Psoas muscle (tissue), 8 donors: ENCODE data around the gene AUTS2. TPM values are rescaled to one million over a fixed set of nuclear protein-coding genes. Genes with fewer than 3 reads are reported as not detected.
A peak's percentile ranks its signal among the peaks of the same experiment; 100 is the strongest.

Experiments
- ATAC-seq, 4 donors: fragments of 200-7000 bp; cut with Tn5 transposase; one replicate each; pipeline ENCODE4 v1.9.1; 2020; ENCODE audit warnings: moderate library complexity in 3 of 4, mild to moderate bottlenecking in 2 of 4
- DNase-seq, 2 donors: peaks; one replicate each; pipeline ENCODE4 v3.0.0-alpha.2; 2020
- H3K27ac ChIP-seq: fragments of 200-600 bp; one replicate; pipeline ENCODE4 v1.8.0; 2022
- H3K27me3 ChIP-seq, 3 donors: fragments of 200-600 bp in 1 of 3; one replicate each; pipeline versions ENCODE4 v1.6.1 to v1.8.0; 2013 to 2022; ENCODE audit warnings: low read length in 2 of 3, mild to moderate bottlenecking in 2 of 3, moderate library complexity in 1 of 3; ENCODE audit not compliant: insufficient read depth in 3 of 3
- H3K36me3 ChIP-seq, 2 donors: fragments of 200-600 bp in 1 of 2; one replicate each; pipeline versions ENCODE4 v1.6.1 to v1.8.0; 2013 to 2022; ENCODE audit warnings: low read depth in 1 of 2, mild to moderate bottlenecking in 1 of 2, moderate library complexity in 1 of 2; ENCODE audit not compliant: insufficient read depth in 1 of 2
- H3K4me1 ChIP-seq: fragments of 200-600 bp; one replicate; pipeline ENCODE4 v1.8.0; 2022
- H3K4me3 ChIP-seq: fragments of 200-600 bp; one replicate; pipeline ENCODE4 v1.8.0; 2022; ENCODE audit warnings: mild to moderate bottlenecking
- H3K9me3 ChIP-seq: fragments of 200-600 bp; one replicate; pipeline ENCODE4 v1.8.0; 2022
- CTCF ChIP-seq: fragments of 200-600 bp; IDR thresholded peaks from one replicate; pipeline ENCODE4 v1.8.0; 2022; ENCODE audit warnings: antibody characterized with exemption
- WGBS, 3 donors: extraction: QIAGEN DNeasy Blood & Tissue Kit; methylation state at CpG; one replicate each; pipeline versions ENCODE4 v1.1.6 to v1.1.7; 2013; 5-methylcytosine and 5-hydroxymethylcytosine counted together
- intact Hi-C, 2 donors: fragments of 100-400 bp; cut with DNase I; formaldehyde crosslinking; loops; one replicate each; pipeline versions ENCODE4 v1.11.0 to v1.14.2; 2022
- polyA plus RNA-seq, 3 donors: library from polyadenylated mRNA; stranded (reverse); fragments of 200-250 nt; gene quantifications; one replicate each; pipeline ENCODE4 v1.2.3, GENCODE V29; 2013
- total RNA-seq, 4 donors: library from RNA; stranded (reverse); fragmentation: NEBNext Ultra II Directional in 2 of 4; extraction: Animal tissue kit (Norgen Biotek cat#: 25700) in 2 of 4; gene quantifications; one replicate each; pipeline versions ENCODE4 v1.2.1 to v1.2.4, GENCODE V29; 2021 to 2023
- donor health status: healthy with polysubstance abuse.
- donor health status: DM: no; HTN: no; CAD: no; lungs with moderate emphysema.
- donor health status: Bipolar disorder and iron deficiency.
- donor health status: healthy.
- donor health status: DM: yes; HTN: yes; CAD: no.
- donor health status: DM: no; HTN: no; CAD: no.
- donor health status: DM: no; HTN: no; CAD: no.
- donor health status: DM: yes; HTN: yes; CAD: no.

The AUTS2 gene
- total and polyA plus RNA-seq, 7 donors: 5.0 to 33.5 (median 14.3) TPM

DNA sequence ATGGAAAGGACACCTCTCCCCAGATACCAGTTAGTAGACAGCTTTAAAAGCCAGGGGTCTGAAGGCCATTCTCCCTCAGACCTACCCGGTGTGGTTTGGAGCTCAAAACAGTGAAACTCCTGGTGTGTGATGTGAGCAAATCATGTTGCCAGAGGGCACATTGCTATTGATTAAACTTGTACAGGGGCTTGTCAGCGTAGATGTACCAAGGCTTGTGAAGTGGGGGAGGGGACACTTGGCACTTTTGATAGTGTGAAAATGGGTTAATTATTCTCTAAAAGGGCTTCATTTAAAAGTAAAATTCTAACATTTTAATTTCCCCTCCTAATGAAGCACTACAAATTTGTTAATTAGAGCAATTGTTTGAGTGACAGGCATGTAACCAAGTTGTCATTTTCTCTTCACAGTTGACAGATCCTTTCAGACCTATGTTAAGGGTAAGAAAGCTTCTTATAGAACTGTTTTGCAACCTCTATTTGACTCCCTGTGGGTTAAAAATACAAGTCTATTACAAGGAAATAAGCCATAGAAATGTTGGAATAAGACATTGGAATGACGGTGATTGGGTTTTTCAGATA lies 1176.8 kb downstream of the AUTS2 start:
- TF ChIP-seq CTCF: no peak
- no peaks in the 10 kb centered on the region for H3K9me3 ChIP-seq
- no peaks in the 10 kb centered on the region for H3K4me1 ChIP-seq
- no peaks in the 10 kb centered on the region for H3K27me3 ChIP-seq
- no peak for DNase-seq
- H3K36me3 ChIP-seq: peaks cover 3 to 84% of the 10 kb centered on the region in 2 donors
- H3K27ac ChIP-seq: no peak overlapping the region
- no peak for ATAC-seq
- no peak overlapping the region for H3K4me3 ChIP-seq
- intact Hi-C loops: no loop called here
- 94 to 98% (median 95%) methylated on average over 3 of the region's 3 CpGs for WGBS, 3 donors

DNA sequence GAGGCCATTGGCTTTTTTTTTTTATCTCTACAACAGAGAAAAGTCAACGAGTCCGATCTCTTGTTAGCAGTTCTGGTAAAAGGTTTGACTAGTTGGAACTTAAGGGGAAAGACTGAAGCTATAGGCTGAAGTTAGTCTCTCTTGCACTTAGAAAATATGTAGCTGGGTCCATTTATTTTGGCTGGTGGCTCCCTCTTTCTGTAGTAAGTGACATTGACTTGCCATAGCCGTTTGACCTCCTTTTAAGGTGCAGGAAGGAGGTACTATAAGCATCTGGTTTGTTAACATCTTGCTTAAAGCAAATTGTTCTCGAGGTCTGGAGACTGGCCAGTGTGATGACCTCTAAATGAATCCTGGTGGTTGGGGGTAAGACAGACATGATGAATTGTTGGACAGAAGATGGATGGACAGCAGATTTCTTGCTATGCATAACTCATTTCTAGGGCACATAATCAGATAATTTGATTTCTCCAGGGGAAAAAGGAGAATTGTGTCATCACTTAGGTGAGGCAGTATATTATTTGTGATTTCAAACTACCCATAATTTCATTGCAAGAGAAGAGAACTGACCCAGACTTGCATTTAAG lies 1177.4 kb downstream of the AUTS2 start:
- 71 to 76% (median 72%) methylated on average over 4 of the region's 4 CpGs for WGBS, 3 donors
- ATAC-seq (peak in 2 of 4 donors; percentile 38 to 61), DNase-seq (no peak)
- TF ChIP-seq CTCF: no peak
- Histone ChIP-seq H3K36me3 (peaks cover 3 to 85% of the 10 kb centered on the region in 2 donors), H3K4me3 (no peak overlapping the region), H3K4me1 (no peaks in the 10 kb centered on the region), H3K27me3 (no peaks in the 10 kb centered on the region), H3K27ac (no peak overlapping the region), H3K9me3 (no peaks in the 10 kb centered on the region)
- intact Hi-C loops: no loop called here

DNA sequence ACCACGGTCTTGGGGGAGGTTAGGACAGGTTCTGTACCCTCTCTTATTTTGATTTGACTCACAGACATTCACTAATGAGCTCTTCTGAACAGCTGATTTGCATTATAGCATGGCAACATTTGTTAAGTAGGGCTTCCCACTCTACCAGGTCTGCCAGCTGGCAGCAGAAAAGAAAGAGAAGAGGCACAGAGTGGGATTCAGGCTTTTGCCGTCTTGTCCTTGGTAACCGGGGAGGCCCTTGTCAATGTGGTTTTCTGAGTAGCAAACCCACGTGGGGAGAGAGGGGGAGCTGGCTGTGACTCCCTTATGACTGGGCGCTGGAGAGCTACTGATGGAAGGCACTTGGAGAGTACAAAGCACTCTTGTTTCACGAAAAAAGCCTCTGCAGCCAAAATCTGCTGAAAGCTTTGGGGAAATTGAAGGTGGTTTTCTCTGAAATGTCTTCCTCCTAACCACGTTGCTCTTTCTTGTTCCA lies 1178.4 kb downstream of the AUTS2 start:
- Histone ChIP-seq H3K27ac (no peak overlapping the region), H3K27me3 (no peaks in the 10 kb centered on the region), H3K9me3 (no peaks in the 10 kb centered on the region), H3K4me3 (no peak overlapping the region), H3K4me1 (no peaks in the 10 kb centered on the region), H3K36me3 (peaks cover 7 to 85% of the 10 kb centered on the region in 2 donors)
- ATAC-seq (no peak), DNase-seq (no peak)
- intact Hi-C loops: no loop called here
- no peak for TF ChIP-seq CTCF
- 54 to 67% (median 60%) methylated on average over 7 of the region's 7 CpGs for WGBS, 3 donors

DNA sequence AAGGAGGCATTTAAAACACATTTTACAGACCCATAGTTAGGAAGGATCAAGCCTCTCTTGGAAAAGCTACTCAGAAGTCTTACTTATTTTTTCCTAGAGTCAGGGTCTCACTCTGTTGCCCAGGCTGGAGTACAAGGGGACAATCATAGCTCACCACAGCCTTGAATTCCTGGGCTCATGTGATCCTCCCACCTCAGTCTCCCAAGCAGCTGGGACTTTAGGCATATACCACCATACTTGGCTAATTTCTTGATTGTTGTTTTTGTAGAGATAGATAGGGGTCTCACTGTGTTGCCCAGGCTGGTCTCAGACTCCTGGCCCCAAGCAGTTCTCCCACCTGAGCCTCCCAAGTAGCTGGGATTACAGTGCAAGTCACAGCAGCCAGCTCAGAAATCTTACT lies 1179.0 kb downstream of the AUTS2 start:
- ATAC-seq (no peak), DNase-seq (no peak)
- peaks cover 11 to 85% of the 10 kb centered on the region in 2 donors for H3K36me3 ChIP-seq
- H3K4me3 ChIP-seq: no peak overlapping the region
- H3K27me3 ChIP-seq: no peaks in the 10 kb centered on the region
- H3K9me3 ChIP-seq: no peaks in the 10 kb centered on the region
- TF ChIP-seq CTCF: no peak
- H3K27ac ChIP-seq: no peak overlapping the region
- intact Hi-C loops: no loop called here
- no peaks in the 10 kb centered on the region for H3K4me1 ChIP-seq

DNA sequence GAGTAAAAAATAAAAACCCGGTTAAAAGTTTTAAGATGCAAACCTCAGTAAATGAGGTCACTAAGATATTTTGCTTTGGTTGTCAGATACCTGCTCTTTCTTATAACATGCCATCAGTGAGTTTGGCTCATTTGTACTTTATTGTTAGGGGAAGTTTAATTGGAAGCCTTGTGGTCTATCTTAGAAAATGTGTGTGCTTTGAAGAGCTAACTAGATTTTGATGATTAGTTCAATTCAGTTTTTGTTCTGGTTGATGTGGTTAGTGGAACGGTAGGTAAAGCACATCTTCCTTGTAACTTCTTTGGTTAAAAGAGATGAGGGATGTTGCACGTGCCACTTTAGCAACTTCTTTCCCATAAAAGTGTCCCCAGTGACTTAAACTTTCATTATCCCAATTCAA lies 1180.3 kb downstream of the AUTS2 start:
- TF ChIP-seq CTCF: no peak
- Histone ChIP-seq H3K36me3 (peaks cover 11 to 85% of the 10 kb centered on the region in 2 donors), H3K4me3 (no peak overlapping the region), H3K27ac (no peak overlapping the region), H3K9me3 (no peaks in the 10 kb centered on the region), H3K4me1 (no peaks in the 10 kb centered on the region), H3K27me3 (no peaks in the 10 kb centered on the region)
- DNase-seq (no peak), ATAC-seq (no peak)
- intact Hi-C loops: no loop called here
- 93 to 99% (median 94%) methylated on average over 3 of the region's 3 CpGs for WGBS, 3 donors
